GM18502 (cell line): ENCODE data around the gene STRC.
"Not testable (repeated sequence)": the region's sequence is repeated elsewhere in the genome, so short reads cannot be mapped to it uniquely, and the experiment has no call there.

Experiments
- ATAC-seq: cut with Tn5 transposase; IDR thresholded peaks from one replicate; pipeline ENCODE4 v1.9.1; 2021; ENCODE audit warnings: mild to moderate bottlenecking; ENCODE audit not compliant: unreplicated experiment, poor library complexity

STRC gene

DNA sequence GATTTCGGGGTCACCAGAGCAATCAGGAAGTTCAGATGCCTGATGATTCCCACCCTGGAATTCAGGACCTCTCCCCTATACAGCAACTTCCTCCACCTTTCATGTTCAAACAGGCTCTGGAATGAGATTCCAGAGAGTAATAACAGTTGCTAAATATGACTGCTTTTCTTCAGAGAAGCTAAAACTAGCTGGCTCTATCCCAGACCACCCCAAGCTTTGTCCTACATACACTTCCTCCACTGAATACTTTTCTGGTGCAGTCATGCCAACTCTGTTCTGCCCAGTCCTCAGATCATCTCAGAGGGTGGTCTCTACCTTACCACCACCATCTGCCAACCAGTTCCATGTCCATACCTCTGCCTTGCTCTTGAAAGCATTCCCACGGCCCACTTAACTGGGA lies 52.0 kb downstream of the STRC start:
- ATAC-seq: not testable (repeated sequence)

GRCh38 chr15:43563793-43564192 lies 54.8 kb downstream of the STRC start:
- not testable (repeated sequence) for ATAC-seq

GRCh38 chr15:43562753-43563152 lies 55.8 kb downstream of the STRC start:
- ATAC-seq: not testable (repeated sequence)

GRCh38 chr15:43552986-43553385 lies 65.6 kb downstream of the STRC start:
- no peak for ATAC-seq

GRCh38 chr15:43552256-43552655 lies 66.3 kb downstream of the STRC start:
- ATAC-seq: no peak

DNA sequence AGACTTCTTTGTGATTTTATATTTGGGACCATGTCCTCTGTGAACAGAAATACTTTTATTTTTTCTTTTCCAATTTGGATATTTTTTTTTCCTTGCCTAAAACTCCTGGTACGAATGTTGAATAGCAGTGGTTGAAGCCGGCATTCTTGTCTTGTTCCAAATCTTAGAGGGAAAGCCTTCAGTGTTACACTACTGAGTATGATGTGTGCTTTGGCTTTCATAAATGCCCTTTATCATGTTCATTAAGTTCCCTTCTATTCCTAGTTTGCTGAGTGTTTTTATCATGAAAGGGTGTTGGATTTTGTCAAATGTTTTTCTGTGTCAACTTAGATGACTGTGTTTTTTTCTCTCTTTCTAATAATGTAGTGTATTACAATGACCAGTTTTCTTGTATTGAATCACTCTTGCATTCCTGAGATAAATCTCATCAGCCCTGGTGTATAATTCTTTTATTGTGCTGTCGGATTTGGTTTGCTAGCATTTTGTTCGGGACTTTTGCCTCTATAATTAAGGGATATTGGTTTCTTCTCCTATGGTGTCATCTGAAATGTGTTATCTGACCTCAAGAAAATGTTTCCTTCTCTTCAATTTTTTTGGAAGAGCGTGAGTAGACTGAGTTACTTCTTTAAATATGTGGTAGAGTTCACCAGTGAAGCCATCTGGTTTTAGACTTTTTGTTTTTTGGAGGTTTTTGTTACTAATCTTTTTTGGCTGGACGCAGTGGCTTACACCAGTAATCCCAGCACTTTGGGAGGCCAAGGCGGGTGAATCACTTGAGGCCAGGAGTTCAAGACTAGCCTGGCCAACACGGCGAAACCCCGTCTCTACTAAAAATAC lies 67.9 kb downstream of the STRC start:
- ATAC-seq: no peak
